PFSK-1 (cell line): ENCODE measurements around the gene FANK1.

Source experiments
- FOXP2 ChIP-seq: optimal IDR thresholded peaks from 2 replicates; pipeline ENCODE3; 2011; ENCODE audit warnings: borderline replicate concordance, control low read depth, inconsistent platforms; ENCODE audit not compliant: insufficient read depth; ENCODE audit errors: extremely low read length, extremely low read depth
- POLR2AphosphoS5 ChIP-seq: IDR thresholded peaks from 2 replicates; pipeline ENCODE4 v1.6.1; 2012; ENCODE audit warnings: low read depth, mild to moderate bottlenecking, control low read depth, low read length, moderate library complexity
- REST ChIP-seq, 2 experiments: IDR thresholded peaks; 2 replicates each; pipeline versions ENCODE4 v1.6.1 to v1.8.0; 2011 to 2012; ENCODE audit warnings: low read depth in 2 of 2, low read length in 2 of 2, control low read depth in 1 of 2, inconsistent platforms in 1 of 2, mild to moderate bottlenecking in 1 of 2, moderate library complexity in 1 of 2; ENCODE audit not compliant: insufficient read depth in 1 of 2
- SIN3A ChIP-seq: IDR thresholded peaks from 2 replicates; pipeline ENCODE4 v1.6.1; 2012; ENCODE audit warnings: mild to moderate bottlenecking, low read length, moderate library complexity, borderline replicate concordance; ENCODE audit not compliant: insufficient read depth
- TAF1 ChIP-seq: IDR thresholded peaks from 2 replicates; pipeline ENCODE4 v1.6.1; 2012; ENCODE audit warnings: low read length, control low read depth, borderline replicate concordance; ENCODE audit not compliant: insufficient read depth

The FANK1 gene

GRCh38 chr10:125850766-125851731 lies 45.3 kb upstream of the FANK1 start:
- TF ChIP-seq POLR2AphosphoS5 (no peak), SIN3A (no peak), REST (IDR thresholded peaks at IDR 0.05; ENCODE audit: insufficient read depth in 1 of 2, low read depth in 2 of 2, low read length in 2 of 2) (no peak)

GRCh38 chr10:125852487-125852886 lies 43.9 kb upstream of the FANK1 start:
- no peak for TF ChIP-seq POLR2AphosphoS5
- TF ChIP-seq SIN3A, result no peak
- no peak for TF ChIP-seq TAF1

- no peak for TF ChIP-seq SIN3A
Measured at GRCh38 chr10:125857185-125857760, 39.1 kb upstream of the FANK1 start.

GRCh38 chr10:125859128-125859817 lies 37.1 kb upstream of the FANK1 start:
- no peak for TF ChIP-seq TAF1
- TF ChIP-seq POLR2AphosphoS5, result no peak
- no peak for TF ChIP-seq FOXP2
- no peak for TF ChIP-seq REST (IDR thresholded peaks at IDR 0.05; ENCODE audit: insufficient read depth in 1 of 2, low read depth in 2 of 2, low read length in 2 of 2)

GRCh38 chr10:125865120-125865519 lies 31.2 kb upstream of the FANK1 start:
- TF ChIP-seq REST (IDR thresholded peaks at IDR 0.05; ENCODE audit: insufficient read depth in 1 of 2, low read depth in 2 of 2, low read length in 2 of 2) (no peak), FOXP2 (no peak), TAF1 (no peak), SIN3A (no peak), POLR2AphosphoS5 (no peak)

- TF ChIP-seq SIN3A (no peak), FOXP2 (no peak), TAF1 (no peak), POLR2AphosphoS5 (no peak), REST (IDR thresholded peaks at IDR 0.05; ENCODE audit: insufficient read depth in 1 of 2, low read depth in 2 of 2, low read length in 2 of 2) (no peak)
Measured at GRCh38 chr10:125866421-125867029, 29.8 kb upstream of the FANK1 start.
